DND-41 (cell line): ENCODE results near the gene BASP1.

Experiments
- CTCF ChIP-seq: IDR thresholded peaks from 2 replicates; pipeline ENCODE4 v1.5.1; 2012; ENCODE audit warnings: borderline replicate concordance, low read length, moderate library complexity, mild to moderate bottlenecking; ENCODE audit not compliant: poor library complexity, severe bottlenecking; ENCODE audit errors: extremely low read depth
- EZH2 ChIP-seq: IDR thresholded peaks from 3 replicates; pipeline ENCODE4 v1.6.1; 2012; ENCODE audit warnings: borderline replicate concordance, low read depth, mild to moderate bottlenecking, moderate library complexity, low read length, inconsistent platforms; ENCODE audit not compliant: severe bottlenecking

GRCh38 chr5:17288570-17288969 lies 71.1 kb downstream of the BASP1 start:
- no peak for TF ChIP-seq CTCF
- TF ChIP-seq EZH2: no peak
